ENCODE results near the gene SNAP91.
"Not testable (repeated sequence)": the region's sequence is repeated elsewhere in the genome, so short reads cannot be mapped to it uniquely, and the experiment has no call there.

SNAP91 gene

GRCh38 chr6:83615025-83615999, 93.6 kb downstream of the SNAP91 start:
- DNase-seq: no peak

GRCh38 chr6:83613378-83613777, 95.5 kb downstream of the SNAP91 start:
- DNase-seq: no peak

- DNase-seq: no peak
Observed at GRCh38 chr6:83609248-83609647, 99.7 kb downstream of the SNAP91 start.

- DNase-seq: no peak
Observed at GRCh38 chr6:83605517-83605916, 103.4 kb downstream of the SNAP91 start.

GRCh38 chr6:83603551-83603950, 105.3 kb downstream of the SNAP91 start:
- no peak for DNase-seq

GRCh38 chr6:83601119-83601518, 107.8 kb downstream of the SNAP91 start:
- DNase-seq: no peak

GRCh38 chr6:83600459-83600858, 108.4 kb downstream of the SNAP91 start:
- no peak for DNase-seq

- no peak for DNase-seq
Observed at GRCh38 chr6:83597511-83597910, 111.4 kb downstream of the SNAP91 start.

- no peak for DNase-seq
Observed at GRCh38 chr6:83597051-83597450, 111.8 kb downstream of the SNAP91 start.

GRCh38 chr6:83594941-83595340, 114.0 kb downstream of the SNAP91 start:
- no peak for DNase-seq

GRCh38 chr6:83593395-83593785, 115.5 kb downstream of the SNAP91 start:
- no peak for DNase-seq

- DNase-seq: no peak
Observed at GRCh38 chr6:83592770-83593394, 116.0 kb downstream of the SNAP91 start.

- no peak for DNase-seq
Observed at GRCh38 chr6:83590416-83590815, 118.5 kb downstream of the SNAP91 start.

GRCh38 chr6:83589076-83589475, 119.8 kb downstream of the SNAP91 start:
- no peak for DNase-seq

GRCh38 chr6:83578057-83578456, 130.8 kb downstream of the SNAP91 start:
- DNase-seq: no peak

- no peak for DNase-seq
Observed at GRCh38 chr6:83574783-83575182, 134.1 kb downstream of the SNAP91 start.

GRCh38 chr6:83571663-83572185, 137.2 kb downstream of the SNAP91 start:
- DNase-seq: not testable (repeated sequence)

GRCh38 chr6:83558975-83559374, 149.9 kb downstream of the SNAP91 start:
- no peak for DNase-seq

GRCh38 chr6:83556871-83557270, 152.0 kb downstream of the SNAP91 start:
- DNase-seq: no peak

- not testable (repeated sequence) for DNase-seq
Observed at GRCh38 chr6:83551748-83552147, 157.2 kb downstream of the SNAP91 start.

- not testable (repeated sequence) for DNase-seq
Observed at GRCh38 chr6:83550482-83550881, 158.4 kb downstream of the SNAP91 start.

- DNase-seq: no peak
Observed at GRCh38 chr6:83546636-83547035, 162.3 kb downstream of the SNAP91 start.

GRCh38 chr6:83539678-83540077, 169.2 kb downstream of the SNAP91 start:
- DNase-seq: no peak
